ENCODE data around the gene C16orf82. TPM values are rescaled to one million over a fixed set of nuclear protein-coding genes. Genes with fewer than 3 reads are reported as not detected.

C16orf82 gene
- total and polyA plus RNA-seq, 8 donors = not detected

- Histone ChIP-seq H3K9me3 (peaks cover 0 to 14% (median 4%) of the 10 kb centered on the region in 4 donors), H3K36me3 (no peaks in the 10 kb centered on the region), H3K27ac (no peak overlapping the region), H3K4me3 (no peak overlapping the region), H3K27me3 (peaks cover 0 to 5% (median 0%) of the 10 kb centered on the region in 3 donors), H3K4me1 (no peaks in the 10 kb centered on the region)
- DNase-seq = no peak
- TF ChIP-seq POLR2AphosphoS5 (IDR thresholded peaks at IDR 0.05) (no peak), CTCF (IDR thresholded peaks at IDR 0.05) (no peak), POLR2A (IDR thresholded peaks at IDR 0.05) (no peak)
- 88 to 92% (median 90%) methylated on average over 23 of the region's 23 CpGs for WGBS, 5 donors
- intact Hi-C loops (cut with DNase I; ENCODE audit: low total_unique reads) = no loop called here
These were observed 26.0 kb upstream of the C16orf82 start for GRCh38 chr16:27040732-27041131.

DNA sequence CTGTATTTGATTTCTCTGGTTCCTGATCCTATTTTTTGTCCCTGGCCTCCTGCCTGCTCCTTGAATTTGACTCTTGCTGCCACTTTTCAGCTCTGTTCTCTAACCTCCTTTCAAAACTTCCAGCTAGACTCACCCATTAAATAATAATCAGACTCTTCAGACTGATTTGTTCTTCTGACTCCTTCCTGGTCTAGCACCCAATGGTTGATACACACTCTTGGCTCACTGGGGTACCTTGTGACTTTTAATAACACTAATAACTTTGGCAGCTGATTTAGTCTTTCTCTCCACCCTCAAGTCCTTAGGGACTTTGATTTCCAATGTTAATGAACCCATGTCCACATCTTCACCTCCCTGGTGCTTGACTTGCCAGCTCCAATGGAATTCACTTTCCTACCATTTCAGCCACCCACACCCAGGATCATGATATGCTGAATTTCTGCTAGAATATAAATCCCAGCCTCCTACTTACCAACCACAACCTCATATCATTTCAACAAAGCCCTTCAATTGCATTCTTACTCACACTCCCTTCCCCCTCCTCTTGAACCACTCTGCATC is 19.7 kb upstream of the C16orf82 start:
- Histone ChIP-seq H3K4me1 (no peaks in the 10 kb centered on the region), H3K9me3 (peaks cover 0 to 14% (median 4%) of the 10 kb centered on the region in 4 donors), H3K4me3 (no peak overlapping the region), H3K36me3 (no peaks in the 10 kb centered on the region), H3K27ac (no peak overlapping the region), H3K27me3 (peaks cover 0 to 16% (median 0%) of the 10 kb centered on the region in 3 donors)
- DNase-seq = no peak
- intact Hi-C loops (cut with DNase I; ENCODE audit: low total_unique reads) = no loop called here
- no peak for TF ChIP-seq CTCF (IDR thresholded peaks at IDR 0.05)
- no peak for TF ChIP-seq POLR2AphosphoS5 (IDR thresholded peaks at IDR 0.05)
- no peak for TF ChIP-seq EP300 (IDR thresholded peaks at IDR 0.05)
- no peak for TF ChIP-seq POLR2A (IDR thresholded peaks at IDR 0.05)

- DNase-seq = no peak
- 75 to 80% (median 76%) methylated on average over 7 of the region's 7 CpGs for WGBS, 5 donors
- H3K4me1 ChIP-seq = no peaks in the 10 kb centered on the region
- H3K36me3 ChIP-seq = no peaks in the 10 kb centered on the region
- peaks cover 0 to 16% (median 0%) of the 10 kb centered on the region in 3 donors for H3K27me3 ChIP-seq
- H3K9me3 ChIP-seq = peaks cover 0 to 8% (median 4%) of the 10 kb centered on the region in 4 donors
- no peak overlapping the region for H3K27ac ChIP-seq
- TF ChIP-seq POLR2AphosphoS5 (IDR thresholded peaks at IDR 0.05) = no peak
- no peak for TF ChIP-seq POLR2A (IDR thresholded peaks at IDR 0.05)
- TF ChIP-seq EP300 (IDR thresholded peaks at IDR 0.05) = no peak
- TF ChIP-seq CTCF (IDR thresholded peaks at IDR 0.05) = no peak
- H3K4me3 ChIP-seq = no peak overlapping the region
- intact Hi-C loops (cut with DNase I; ENCODE audit: low total_unique reads) = no loop called here
These were observed 18.4 kb upstream of the C16orf82 start for GRCh38 chr16:27048316-27048715.

DNA sequence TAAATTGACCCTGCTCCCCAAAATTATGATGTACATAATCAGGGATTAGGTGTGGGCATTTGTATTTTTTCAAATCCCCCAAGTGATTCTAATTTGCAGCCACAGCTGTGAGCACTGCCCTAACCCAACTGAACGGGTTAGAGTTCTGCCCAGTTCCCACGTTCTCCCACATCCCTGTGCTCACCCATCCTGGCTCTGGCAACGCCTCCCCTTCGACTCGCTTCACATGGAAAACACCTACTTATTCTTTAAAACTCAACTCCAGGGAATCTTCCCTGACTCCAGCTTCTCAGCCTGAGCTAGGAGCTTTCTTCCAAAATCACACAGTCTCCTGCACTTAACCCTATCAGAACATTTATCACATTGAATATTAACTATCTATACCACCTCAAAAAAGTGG is 17.6 kb upstream of the C16orf82 start:
- H3K27me3 ChIP-seq = peaks cover 0 to 16% (median 0%) of the 10 kb centered on the region in 3 donors
- peaks cover 0 to 6% (median 4%) of the 10 kb centered on the region in 4 donors for H3K9me3 ChIP-seq
- intact Hi-C loops (cut with DNase I; ENCODE audit: low total_unique reads) = no loop called here
- H3K36me3 ChIP-seq = no peaks in the 10 kb centered on the region
- 64 to 84% (median 78%) methylated on average over 5 of the region's 5 CpGs for WGBS, 5 donors
- no peak overlapping the region for H3K4me3 ChIP-seq
- no peak for DNase-seq
- TF ChIP-seq EP300 (IDR thresholded peaks at IDR 0.05) = no peak
- TF ChIP-seq POLR2AphosphoS5 (IDR thresholded peaks at IDR 0.05) = no peak
- TF ChIP-seq POLR2A (IDR thresholded peaks at IDR 0.05) = no peak
- no peak for TF ChIP-seq CTCF (IDR thresholded peaks at IDR 0.05)
- H3K27ac ChIP-seq = no peak overlapping the region
- no peaks in the 10 kb centered on the region for H3K4me1 ChIP-seq

All from stomach (tissue), 9 donors.